GM23338 (cell line): Measurements from ENCODE around the gene ERN1.

Experiments used
- CREB1 ChIP-seq: fragments of 250-450 bp; sonication (Bioruptor Pico); IDR thresholded peaks from 2 replicates; pipeline ENCODE4 v1.5.0; 2020; ENCODE audit warnings: low read depth, mild to moderate bottlenecking, moderate library complexity
- EZH2 ChIP-seq: fragments of 200-600 bp; sonication (generic); IDR thresholded peaks from one replicate; pipeline ENCODE4 v1.8.0; 2017; ENCODE audit warnings: antibody characterized with exemption, mild to moderate bottlenecking, low read depth; ENCODE audit not compliant: unreplicated experiment
- EZH2phosphoT487 ChIP-seq: fragments of 200-600 bp; sonication (generic); IDR thresholded peaks from one replicate; pipeline ENCODE4 v1.8.1; 2018; ENCODE audit warnings: antibody characterized with exemption; ENCODE audit not compliant: unreplicated experiment
- JUNB ChIP-seq: IDR thresholded peaks from one replicate; pipeline ENCODE4 v1.6.1; 2016; ENCODE audit warnings: antibody characterized with exemption; ENCODE audit not compliant: unreplicated experiment
- NANOG ChIP-seq: IDR thresholded peaks from 2 replicates; pipeline ENCODE4 v1.6.1; 2016; ENCODE audit warnings: antibody characterized with exemption, borderline replicate concordance
- POLR2AphosphoS5 ChIP-seq: IDR thresholded peaks from 2 replicates; pipeline ENCODE4 v1.6.1; 2016; ENCODE audit warnings: antibody characterized with exemption, low read depth
- STAT1 ChIP-seq: IDR thresholded peaks from one replicate; pipeline ENCODE4 v1.6.1; 2016; ENCODE audit warnings: antibody characterized with exemption; ENCODE audit not compliant: unreplicated experiment
- ZNF114 ChIP-seq: fragments of 250-450 bp; sonication (Bioruptor Pico); IDR thresholded peaks from 2 replicates; pipeline ENCODE4 v1.5.0; 2020; ENCODE audit warnings: mild to moderate bottlenecking, moderate library complexity
- ZNF331 ChIP-seq: fragments of 250-450 bp; sonication (Bioruptor Pico); IDR thresholded peaks from 2 replicates; pipeline ENCODE4 v1.5.0; 2020; ENCODE audit warnings: low read depth, mild to moderate bottlenecking, moderate library complexity
- TF ChIP-seq, protein P1 (sequence below), 2 experiments: fragments of 200-600 bp in 1 of 2; sonication (generic) in 1 of 2; conservative IDR thresholded peaks; 2 replicates each; pipeline versions ENCODE4 v1.5.1 to v1.6.1; 2016 to 2017; ENCODE audit warnings: antibody characterized with exemption in 2 of 2, low read depth in 2 of 2, mild to moderate bottlenecking in 2 of 2, moderate library complexity in 1 of 2
- TF ChIP-seq, protein P2 (sequence below): IDR thresholded peaks from one replicate; pipeline ENCODE4 v1.6.1; 2018; ENCODE audit warnings: antibody characterized with exemption; ENCODE audit not compliant: unreplicated experiment
- TF ChIP-seq, protein P3 (sequence below): fragments of 250-450 bp; sonication (Bioruptor Pico); IDR thresholded peaks from 2 replicates; pipeline ENCODE4 v1.5.0; 2020; ENCODE audit warnings: mild to moderate bottlenecking, moderate library complexity
- TF ChIP-seq, protein P4 (sequence below): IDR thresholded peaks from 2 replicates; pipeline ENCODE4 v1.6.1; 2016; ENCODE audit warnings: antibody characterized with exemption

DNA sequence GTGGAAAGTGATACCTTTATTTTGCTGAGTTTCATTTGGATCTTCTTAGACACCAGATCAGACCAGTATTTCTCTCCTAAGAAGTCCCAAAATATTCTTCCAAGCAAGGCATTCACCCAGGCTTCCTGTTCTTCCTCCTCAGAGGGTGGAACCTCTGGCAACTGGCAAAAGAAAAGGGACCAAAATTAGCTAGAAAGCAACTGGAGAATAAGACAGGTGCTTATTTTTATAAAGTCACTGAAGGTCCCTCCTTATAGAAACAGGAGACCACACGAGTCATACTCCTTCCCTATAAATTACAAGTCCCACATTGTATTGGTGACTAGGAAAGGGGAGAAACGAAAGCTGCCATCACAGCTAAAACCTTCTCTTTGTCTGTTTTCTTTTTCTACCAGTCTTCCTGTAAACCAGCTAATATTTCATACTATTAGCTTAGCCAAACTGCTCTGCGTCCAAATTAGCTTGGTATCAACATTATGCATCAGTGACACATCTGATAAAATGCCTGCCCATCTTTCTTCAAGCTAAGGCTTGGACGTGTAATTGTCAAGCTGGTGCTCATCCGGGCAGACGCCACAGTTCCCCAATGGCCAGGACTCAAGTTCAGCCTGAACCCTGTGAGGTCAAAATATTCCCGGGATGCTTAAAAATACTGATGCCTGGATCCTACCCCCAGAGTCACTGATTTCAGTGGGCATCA is 47.5 kb upstream of the ERN1 start:
- TF ChIP-seq, protein P1, sequence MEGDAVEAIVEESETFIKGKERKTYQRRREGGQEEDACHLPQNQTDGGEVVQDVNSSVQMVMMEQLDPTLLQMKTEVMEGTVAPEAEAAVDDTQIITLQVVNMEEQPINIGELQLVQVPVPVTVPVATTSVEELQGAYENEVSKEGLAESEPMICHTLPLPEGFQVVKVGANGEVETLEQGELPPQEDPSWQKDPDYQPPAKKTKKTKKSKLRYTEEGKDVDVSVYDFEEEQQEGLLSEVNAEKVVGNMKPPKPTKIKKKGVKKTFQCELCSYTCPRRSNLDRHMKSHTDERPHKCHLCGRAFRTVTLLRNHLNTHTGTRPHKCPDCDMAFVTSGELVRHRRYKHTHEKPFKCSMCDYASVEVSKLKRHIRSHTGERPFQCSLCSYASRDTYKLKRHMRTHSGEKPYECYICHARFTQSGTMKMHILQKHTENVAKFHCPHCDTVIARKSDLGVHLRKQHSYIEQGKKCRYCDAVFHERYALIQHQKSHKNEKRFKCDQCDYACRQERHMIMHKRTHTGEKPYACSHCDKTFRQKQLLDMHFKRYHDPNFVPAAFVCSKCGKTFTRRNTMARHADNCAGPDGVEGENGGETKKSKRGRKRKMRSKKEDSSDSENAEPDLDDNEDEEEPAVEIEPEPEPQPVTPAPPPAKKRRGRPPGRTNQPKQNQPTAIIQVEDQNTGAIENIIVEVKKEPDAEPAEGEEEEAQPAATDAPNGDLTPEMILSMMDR (conservative IDR thresholded peaks at IDR 0.05; ENCODE audit: low read depth in 2 of 2), result no peak
- TF ChIP-seq ZNF331 (CRISPR knock-in tag), result no peak
- no peak for TF ChIP-seq EZH2
- TF ChIP-seq, protein P2, sequence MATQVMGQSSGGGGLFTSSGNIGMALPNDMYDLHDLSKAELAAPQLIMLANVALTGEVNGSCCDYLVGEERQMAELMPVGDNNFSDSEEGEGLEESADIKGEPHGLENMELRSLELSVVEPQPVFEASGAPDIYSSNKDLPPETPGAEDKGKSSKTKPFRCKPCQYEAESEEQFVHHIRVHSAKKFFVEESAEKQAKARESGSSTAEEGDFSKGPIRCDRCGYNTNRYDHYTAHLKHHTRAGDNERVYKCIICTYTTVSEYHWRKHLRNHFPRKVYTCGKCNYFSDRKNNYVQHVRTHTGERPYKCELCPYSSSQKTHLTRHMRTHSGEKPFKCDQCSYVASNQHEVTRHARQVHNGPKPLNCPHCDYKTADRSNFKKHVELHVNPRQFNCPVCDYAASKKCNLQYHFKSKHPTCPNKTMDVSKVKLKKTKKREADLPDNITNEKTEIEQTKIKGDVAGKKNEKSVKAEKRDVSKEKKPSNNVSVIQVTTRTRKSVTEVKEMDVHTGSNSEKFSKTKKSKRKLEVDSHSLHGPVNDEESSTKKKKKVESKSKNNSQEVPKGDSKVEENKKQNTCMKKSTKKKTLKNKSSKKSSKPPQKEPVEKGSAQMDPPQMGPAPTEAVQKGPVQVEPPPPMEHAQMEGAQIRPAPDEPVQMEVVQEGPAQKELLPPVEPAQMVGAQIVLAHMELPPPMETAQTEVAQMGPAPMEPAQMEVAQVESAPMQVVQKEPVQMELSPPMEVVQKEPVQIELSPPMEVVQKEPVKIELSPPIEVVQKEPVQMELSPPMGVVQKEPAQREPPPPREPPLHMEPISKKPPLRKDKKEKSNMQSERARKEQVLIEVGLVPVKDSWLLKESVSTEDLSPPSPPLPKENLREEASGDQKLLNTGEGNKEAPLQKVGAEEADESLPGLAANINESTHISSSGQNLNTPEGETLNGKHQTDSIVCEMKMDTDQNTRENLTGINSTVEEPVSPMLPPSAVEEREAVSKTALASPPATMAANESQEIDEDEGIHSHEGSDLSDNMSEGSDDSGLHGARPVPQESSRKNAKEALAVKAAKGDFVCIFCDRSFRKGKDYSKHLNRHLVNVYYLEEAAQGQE, result no peak
- no peak for TF ChIP-seq POLR2AphosphoS5
- TF ChIP-seq JUNB, result no peak
- TF ChIP-seq, protein P3, sequence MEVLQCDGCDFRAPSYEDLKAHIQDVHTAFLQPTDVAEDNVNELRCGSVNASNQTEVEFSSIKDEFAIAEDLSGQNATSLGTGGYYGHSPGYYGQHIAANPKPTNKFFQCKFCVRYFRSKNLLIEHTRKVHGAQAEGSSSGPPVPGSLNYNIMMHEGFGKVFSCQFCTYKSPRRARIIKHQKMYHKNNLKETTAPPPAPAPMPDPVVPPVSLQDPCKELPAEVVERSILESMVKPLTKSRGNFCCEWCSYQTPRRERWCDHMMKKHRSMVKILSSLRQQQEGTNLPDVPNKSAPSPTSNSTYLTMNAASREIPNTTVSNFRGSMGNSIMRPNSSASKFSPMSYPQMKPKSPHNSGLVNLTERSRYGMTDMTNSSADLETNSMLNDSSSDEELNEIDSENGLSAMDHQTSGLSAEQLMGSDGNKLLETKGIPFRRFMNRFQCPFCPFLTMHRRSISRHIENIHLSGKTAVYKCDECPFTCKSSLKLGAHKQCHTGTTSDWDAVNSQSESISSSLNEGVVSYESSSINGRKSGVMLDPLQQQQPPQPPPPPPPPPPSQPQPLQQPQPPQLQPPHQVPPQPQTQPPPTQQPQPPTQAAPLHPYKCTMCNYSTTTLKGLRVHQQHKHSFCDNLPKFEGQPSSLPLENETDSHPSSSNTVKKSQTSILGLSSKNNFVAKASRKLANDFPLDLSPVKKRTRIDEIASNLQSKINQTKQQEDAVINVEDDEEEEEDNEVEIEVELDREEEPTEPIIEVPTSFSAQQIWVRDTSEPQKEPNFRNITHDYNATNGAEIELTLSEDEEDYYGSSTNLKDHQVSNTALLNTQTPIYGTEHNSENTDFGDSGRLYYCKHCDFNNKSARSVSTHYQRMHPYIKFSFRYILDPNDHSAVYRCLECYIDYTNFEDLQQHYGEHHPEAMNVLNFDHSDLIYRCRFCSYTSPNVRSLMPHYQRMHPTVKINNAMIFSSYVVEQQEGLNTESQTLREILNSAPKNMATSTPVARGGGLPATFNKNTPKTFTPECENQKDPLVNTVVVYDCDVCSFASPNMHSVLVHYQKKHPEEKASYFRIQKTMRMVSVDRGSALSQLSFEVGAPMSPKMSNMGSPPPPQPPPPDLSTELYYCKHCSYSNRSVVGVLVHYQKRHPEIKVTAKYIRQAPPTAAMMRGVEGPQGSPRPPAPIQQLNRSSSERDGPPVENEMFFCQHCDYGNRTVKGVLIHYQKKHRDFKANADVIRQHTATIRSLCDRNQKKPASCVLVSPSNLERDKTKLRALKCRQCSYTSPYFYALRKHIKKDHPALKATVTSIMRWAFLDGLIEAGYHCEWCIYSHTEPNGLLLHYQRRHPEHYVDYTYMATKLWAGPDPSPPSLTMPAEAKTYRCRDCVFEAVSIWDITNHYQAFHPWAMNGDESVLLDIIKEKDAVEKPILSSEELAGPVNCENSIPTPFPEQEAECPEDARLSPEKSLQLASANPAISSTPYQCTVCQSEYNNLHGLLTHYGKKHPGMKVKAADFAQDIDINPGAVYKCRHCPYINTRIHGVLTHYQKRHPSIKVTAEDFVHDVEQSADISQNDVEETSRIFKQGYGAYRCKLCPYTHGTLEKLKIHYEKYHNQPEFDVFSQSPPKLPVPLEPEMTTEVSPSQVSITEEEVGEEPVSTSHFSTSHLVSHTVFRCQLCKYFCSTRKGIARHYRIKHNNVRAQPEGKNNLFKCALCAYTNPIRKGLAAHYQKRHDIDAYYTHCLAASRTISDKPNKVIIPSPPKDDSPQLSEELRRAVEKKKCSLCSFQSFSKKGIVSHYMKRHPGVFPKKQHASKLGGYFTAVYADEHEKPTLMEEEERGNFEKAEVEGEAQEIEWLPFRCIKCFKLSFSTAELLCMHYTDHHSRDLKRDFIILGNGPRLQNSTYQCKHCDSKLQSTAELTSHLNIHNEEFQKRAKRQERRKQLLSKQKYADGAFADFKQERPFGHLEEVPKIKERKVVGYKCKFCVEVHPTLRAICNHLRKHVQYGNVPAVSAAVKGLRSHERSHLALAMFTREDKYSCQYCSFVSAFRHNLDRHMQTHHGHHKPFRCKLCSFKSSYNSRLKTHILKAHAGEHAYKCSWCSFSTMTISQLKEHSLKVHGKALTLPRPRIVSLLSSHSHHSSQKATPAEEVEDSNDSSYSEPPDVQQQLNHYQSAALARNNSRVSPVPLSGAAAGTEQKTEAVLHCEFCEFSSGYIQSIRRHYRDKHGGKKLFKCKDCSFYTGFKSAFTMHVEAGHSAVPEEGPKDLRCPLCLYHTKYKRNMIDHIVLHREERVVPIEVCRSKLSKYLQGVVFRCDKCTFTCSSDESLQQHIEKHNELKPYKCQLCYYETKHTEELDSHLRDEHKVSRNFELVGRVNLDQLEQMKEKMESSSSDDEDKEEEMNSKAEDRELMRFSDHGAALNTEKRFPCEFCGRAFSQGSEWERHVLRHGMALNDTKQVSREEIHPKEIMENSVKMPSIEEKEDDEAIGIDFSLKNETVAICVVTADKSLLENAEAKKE (CRISPR knock-in tag), result no peak
- TF ChIP-seq ZNF114 (CRISPR knock-in tag), result no peak
- TF ChIP-seq CREB1 (CRISPR knock-in tag), result no peak
- TF ChIP-seq, protein P4, sequence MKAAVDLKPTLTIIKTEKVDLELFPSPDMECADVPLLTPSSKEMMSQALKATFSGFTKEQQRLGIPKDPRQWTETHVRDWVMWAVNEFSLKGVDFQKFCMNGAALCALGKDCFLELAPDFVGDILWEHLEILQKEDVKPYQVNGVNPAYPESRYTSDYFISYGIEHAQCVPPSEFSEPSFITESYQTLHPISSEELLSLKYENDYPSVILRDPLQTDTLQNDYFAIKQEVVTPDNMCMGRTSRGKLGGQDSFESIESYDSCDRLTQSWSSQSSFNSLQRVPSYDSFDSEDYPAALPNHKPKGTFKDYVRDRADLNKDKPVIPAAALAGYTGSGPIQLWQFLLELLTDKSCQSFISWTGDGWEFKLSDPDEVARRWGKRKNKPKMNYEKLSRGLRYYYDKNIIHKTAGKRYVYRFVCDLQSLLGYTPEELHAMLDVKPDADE, result no peak
- no peak for TF ChIP-seq EZH2phosphoT487
- TF ChIP-seq STAT1, result no peak
- TF ChIP-seq NANOG, result no peak
